ENCODE data around the gene UHMK1. TPM values are rescaled to one million over a fixed set of nuclear protein-coding genes. Genes with fewer than 3 reads are reported as not detected.
"Not testable (repeated sequence)": the region's sequence is repeated elsewhere in the genome, so short reads cannot be mapped to it uniquely, and the experiment has no call there.

Gene UHMK1
- 38.5 TPM for polyA plus RNA-seq
- long read RNA-seq, donor 1, full-length matches to known transcripts = 6 of 6 reads
- long read RNA-seq, donor 1, partial matches to known transcripts = 0 of 6 reads
- long read RNA-seq, donor 1, other reads (novel, unspliced or antisense) = 0 of 6 reads
- long read RNA-seq, donor 2, full-length matches to known transcripts = 5 of 5 reads
- long read RNA-seq, donor 2, partial matches to known transcripts = 0 of 5 reads
- long read RNA-seq, donor 2, other reads (novel, unspliced or antisense) = 0 of 5 reads
- long read RNA-seq, donor 3 = 0 reads
- long read RNA-seq, donor 4, full-length matches to known transcripts = 3 of 3 reads
- long read RNA-seq, donor 4, partial matches to known transcripts = 0 of 3 reads
- long read RNA-seq, donor 4, other reads (novel, unspliced or antisense) = 0 of 3 reads
- long read RNA-seq, donor 5, full-length matches to known transcripts = 4 of 4 reads
- long read RNA-seq, donor 5, partial matches to known transcripts = 0 of 4 reads
- long read RNA-seq, donor 5, other reads (novel, unspliced or antisense) = 0 of 4 reads
- long read RNA-seq, donor 6, full-length matches to known transcripts = 7 of 30 reads
- long read RNA-seq, donor 6, partial matches to known transcripts = 23 of 30 reads
- long read RNA-seq, donor 6, other reads (novel, unspliced or antisense) = 0 of 30 reads
- long read RNA-seq, donor 7, full-length matches to known transcripts = 4 of 4 reads
- long read RNA-seq, donor 7, partial matches to known transcripts = 0 of 4 reads
- long read RNA-seq, donor 7, other reads (novel, unspliced or antisense) = 0 of 4 reads
- long read RNA-seq, donor 8, full-length matches to known transcripts = 6 of 6 reads
- long read RNA-seq, donor 8, partial matches to known transcripts = 0 of 6 reads
- long read RNA-seq, donor 8, other reads (novel, unspliced or antisense) = 0 of 6 reads
- long read RNA-seq, donor 9, full-length matches to known transcripts = 4 of 4 reads
- long read RNA-seq, donor 9, partial matches to known transcripts = 0 of 4 reads
- long read RNA-seq, donor 9, other reads (novel, unspliced or antisense) = 0 of 4 reads
- long read RNA-seq, donor 10, full-length matches to known transcripts = 8 of 8 reads
- long read RNA-seq, donor 10, partial matches to known transcripts = 0 of 8 reads
- long read RNA-seq, donor 10, other reads (novel, unspliced or antisense) = 0 of 8 reads
- long read RNA-seq, donor 11, full-length matches to known transcripts = 5 of 5 reads
- long read RNA-seq, donor 11, partial matches to known transcripts = 0 of 5 reads
- long read RNA-seq, donor 11, other reads (novel, unspliced or antisense) = 0 of 5 reads

- Histone ChIP-seq H3K4me1 (ENCODE audit: control insufficient read depth, insufficient read depth, low read length) (peaks cover 3% of the 10 kb centered on the region), H3K27me3 (ENCODE audit: control insufficient read depth, insufficient read depth, low read length) (peaks cover 2% of the 10 kb centered on the region), H3K4me3 (ENCODE audit: low read length) (peak within 1 kb of the TSS; percentile 87), H3K36me3 (ENCODE audit: control insufficient read depth, insufficient read depth, low read length) (peaks cover 20% of the 10 kb centered on the region), H3K27ac (ENCODE audit: low read length) (peak within 1 kb of the TSS; percentile 78), H3K9me3 (ENCODE audit: control insufficient read depth, low read depth, low read length) (no peaks in the 10 kb centered on the region)
- no CpG with 5 or more reads among the region's 61 CpGs for WGBS (ENCODE audit: insufficient coverage, low lambda C conversion rate)
- DNase-seq = peak; percentile 85 to 92
Measured at GRCh38 chr1:162497723-162498495, at the start of gene UHMK1. UHMK1 (plus strand) TSS chr1:162497818; CDS start chr1:162498001, 183 bp downstream.

GRCh38 chr1:162454361-162454760 is 43.3 kb upstream of the UHMK1 start:
- not testable (repeated sequence) for H3K4me3 ChIP-seq (ENCODE audit: low read length); H3K9me3 ChIP-seq (ENCODE audit: control insufficient read depth, low read depth, low read length); H3K4me1 ChIP-seq (ENCODE audit: control insufficient read depth, insufficient read depth, low read length); DNase-seq; H3K27ac ChIP-seq (ENCODE audit: low read length); H3K36me3 ChIP-seq (ENCODE audit: control insufficient read depth, insufficient read depth, low read length); H3K27me3 ChIP-seq (ENCODE audit: control insufficient read depth, insufficient read depth, low read length)
- no CpG with 5 or more reads among the region's 3 CpGs for WGBS (ENCODE audit: insufficient coverage, low lambda C conversion rate)

GRCh38 chr1:162456323-162456722 is 41.3 kb upstream of the UHMK1 start:
- 100% methylated on average over 3 of the region's 4 CpGs for WGBS (ENCODE audit: insufficient coverage, low lambda C conversion rate)
- DNase-seq = no peak
- H3K27ac ChIP-seq (ENCODE audit: low read length) = no peak overlapping the region

GRCh38 chr1:162458236-162458635 is 39.4 kb upstream of the UHMK1 start:
- H3K27ac ChIP-seq (ENCODE audit: low read length) = no peak overlapping the region
- 100% methylated on average over 4 of the region's 5 CpGs for WGBS (ENCODE audit: insufficient coverage, low lambda C conversion rate)

More at GRCh38 chr1:162456323-162456722, 41.3 kb upstream of the UHMK1 start:
- Histone ChIP-seq H3K4me1 (ENCODE audit: control insufficient read depth, insufficient read depth, low read length) (no peaks in the 10 kb centered on the region), H3K9me3 (ENCODE audit: control insufficient read depth, low read depth, low read length) (no peaks in the 10 kb centered on the region), H3K4me3 (ENCODE audit: low read length) (no peak overlapping the region), H3K36me3 (ENCODE audit: control insufficient read depth, insufficient read depth, low read length) (no peaks in the 10 kb centered on the region), H3K27me3 (ENCODE audit: control insufficient read depth, insufficient read depth, low read length) (no peaks in the 10 kb centered on the region)

GRCh38 chr1:162462425-162462824 is 35.2 kb upstream of the UHMK1 start:
- no CpG with 5 or more reads among the region's 2 CpGs for WGBS (ENCODE audit: insufficient coverage, low lambda C conversion rate)
- not testable (repeated sequence) for H3K27ac ChIP-seq (ENCODE audit: low read length); DNase-seq; H3K4me1 ChIP-seq (ENCODE audit: control insufficient read depth, insufficient read depth, low read length); H3K9me3 ChIP-seq (ENCODE audit: control insufficient read depth, low read depth, low read length); H3K27me3 ChIP-seq (ENCODE audit: control insufficient read depth, insufficient read depth, low read length); H3K4me3 ChIP-seq (ENCODE audit: low read length); H3K36me3 ChIP-seq (ENCODE audit: control insufficient read depth, insufficient read depth, low read length)

More at GRCh38 chr1:162458236-162458635, 39.4 kb upstream of the UHMK1 start:
- no peak for DNase-seq
- Histone ChIP-seq H3K4me3 (ENCODE audit: low read length) (no peak overlapping the region), H3K9me3 (ENCODE audit: control insufficient read depth, low read depth, low read length) (no peaks in the 10 kb centered on the region), H3K27me3 (ENCODE audit: control insufficient read depth, insufficient read depth, low read length) (no peaks in the 10 kb centered on the region), H3K4me1 (ENCODE audit: control insufficient read depth, insufficient read depth, low read length) (no peaks in the 10 kb centered on the region), H3K36me3 (ENCODE audit: control insufficient read depth, insufficient read depth, low read length) (no peaks in the 10 kb centered on the region)

GRCh38 chr1:162463021-162463420 is 34.6 kb upstream of the UHMK1 start:
- DNase-seq = no peak
- no peaks in the 10 kb centered on the region for H3K36me3 ChIP-seq (ENCODE audit: control insufficient read depth, insufficient read depth, low read length)

GRCh38 chr1:162466797-162467196 is 30.8 kb upstream of the UHMK1 start:
- H3K4me3 ChIP-seq (ENCODE audit: low read length) = no peak overlapping the region
- no peaks in the 10 kb centered on the region for H3K4me1 ChIP-seq (ENCODE audit: control insufficient read depth, insufficient read depth, low read length)
- no peaks in the 10 kb centered on the region for H3K36me3 ChIP-seq (ENCODE audit: control insufficient read depth, insufficient read depth, low read length)
- no peaks in the 10 kb centered on the region for H3K27me3 ChIP-seq (ENCODE audit: control insufficient read depth, insufficient read depth, low read length)
- peaks cover 4% of the 10 kb centered on the region for H3K9me3 ChIP-seq (ENCODE audit: control insufficient read depth, low read depth, low read length)
- H3K27ac ChIP-seq (ENCODE audit: low read length) = no peak overlapping the region
- no peak for DNase-seq
- WGBS (ENCODE audit: insufficient coverage, low lambda C conversion rate) = no CpG with 5 or more reads among the region's 3 CpGs

More at GRCh38 chr1:162463021-162463420, 34.6 kb upstream of the UHMK1 start:
- H3K27me3 ChIP-seq (ENCODE audit: control insufficient read depth, insufficient read depth, low read length) = no peaks in the 10 kb centered on the region
- H3K27ac ChIP-seq (ENCODE audit: low read length) = no peak overlapping the region
- H3K9me3 ChIP-seq (ENCODE audit: control insufficient read depth, low read depth, low read length) = peaks cover 4% of the 10 kb centered on the region
- no peaks in the 10 kb centered on the region for H3K4me1 ChIP-seq (ENCODE audit: control insufficient read depth, insufficient read depth, low read length)
- no peak overlapping the region for H3K4me3 ChIP-seq (ENCODE audit: low read length)
- no CpG with 5 or more reads among the region's 1 CpG for WGBS (ENCODE audit: insufficient coverage, low lambda C conversion rate)

GRCh38 chr1:162470216-162470615 is 27.4 kb upstream of the UHMK1 start:
- H3K4me1 ChIP-seq (ENCODE audit: control insufficient read depth, insufficient read depth, low read length) = no peaks in the 10 kb centered on the region
- H3K27me3 ChIP-seq (ENCODE audit: control insufficient read depth, insufficient read depth, low read length) = no peaks in the 10 kb centered on the region
- H3K36me3 ChIP-seq (ENCODE audit: control insufficient read depth, insufficient read depth, low read length) = no peaks in the 10 kb centered on the region
- no peak overlapping the region for H3K4me3 ChIP-seq (ENCODE audit: low read length)
- peaks cover 3% of the 10 kb centered on the region for H3K9me3 ChIP-seq (ENCODE audit: control insufficient read depth, low read depth, low read length)
- 58% methylated on average over 2 of the region's 2 CpGs for WGBS (ENCODE audit: insufficient coverage, low lambda C conversion rate)
- no peak for DNase-seq
- H3K27ac ChIP-seq (ENCODE audit: low read length) = no peak overlapping the region

GRCh38 chr1:162471290-162471853 is 26.2 kb upstream of the UHMK1 start:
- Histone ChIP-seq H3K27me3 (ENCODE audit: control insufficient read depth, insufficient read depth, low read length) (no peaks in the 10 kb centered on the region), H3K9me3 (ENCODE audit: control insufficient read depth, low read depth, low read length) (peaks cover 4% of the 10 kb centered on the region)

More at GRCh38 chr1:162471290-162471853, 26.2 kb upstream of the UHMK1 start:
- no peak overlapping the region for H3K27ac ChIP-seq (ENCODE audit: low read length)
- DNase-seq = no peak
- H3K36me3 ChIP-seq (ENCODE audit: control insufficient read depth, insufficient read depth, low read length) = no peaks in the 10 kb centered on the region
- H3K4me3 ChIP-seq (ENCODE audit: low read length) = no peak overlapping the region
- no peaks in the 10 kb centered on the region for H3K4me1 ChIP-seq (ENCODE audit: control insufficient read depth, insufficient read depth, low read length)
- 29% methylated on average over 2 of the region's 6 CpGs for WGBS (ENCODE audit: insufficient coverage, low lambda C conversion rate)
